IgD-negative memory B cell (primary cell): ENCODE results near the gene VSIG8. TPM values are rescaled to one million over a fixed set of nuclear protein-coding genes. Genes with fewer than 3 reads are reported as not detected.
A peak's percentile ranks its signal among the peaks of the same experiment; 100 is the strongest.

Source experiments
- H3K27ac Mint-ChIP-seq, 3 donors: one replicate each; pipeline ENCODE4 v1.8.0; 2020 to 2022; ENCODE audit warnings: mild to moderate bottlenecking in 3 of 3, mixed read lengths in 3 of 3, moderate library complexity in 1 of 3
- H3K27me3 Mint-ChIP-seq: one replicate; pipeline ENCODE4 v1.8.0; 2021; ENCODE audit warnings: mixed read lengths
- H3K36me3 Mint-ChIP-seq: one replicate; pipeline ENCODE4 v1.8.0; 2020; ENCODE audit warnings: mild to moderate bottlenecking, mixed read lengths
- H3K4me1 Mint-ChIP-seq, 3 donors: one replicate each; pipeline ENCODE4 v1.8.0; 2020 to 2022; ENCODE audit warnings: mixed read lengths in 3 of 3, mild to moderate bottlenecking in 1 of 3
- H3K4me3 Mint-ChIP-seq, 4 donors: one replicate each; pipeline ENCODE4 v1.8.0; 2020 to 2022; ENCODE audit warnings: mild to moderate bottlenecking in 4 of 4, mixed read lengths in 4 of 4, moderate library complexity in 3 of 4
- H3K9me3 Mint-ChIP-seq, 3 donors: one replicate each; pipeline ENCODE4 v1.8.0; 2020 to 2021; ENCODE audit warnings: mixed read lengths in 3 of 3, mild to moderate bottlenecking in 1 of 3
- polyA plus RNA-seq: library from polyadenylated mRNA; unstranded; fragments of 300-500 nt; fragmentation: Illumina TruSeq; gene quantifications from one replicate; pipeline ENCODE4 v1.2.3, GENCODE V29; 2021

VSIG8 gene
- polyA plus RNA-seq, 1 donor from 2014 or later: not detected

- Mint-ChIP-seq H3K27me3 (peaks cover 5% of the 10 kb centered on the region), H3K4me3 (no peak overlapping the region), H3K4me1 (no peaks in the 10 kb centered on the region), H3K9me3 (no peaks in the 10 kb centered on the region), H3K36me3 (no peaks in the 10 kb centered on the region), H3K27ac (no peak overlapping the region)
Measured at GRCh38 chr1:159872891-159873290, 10.4 kb upstream of the VSIG8 start.

GRCh38 chr1:159870704-159871103 is 8.2 kb upstream of the VSIG8 start:
- Mint-ChIP-seq H3K4me1 (no peaks in the 10 kb centered on the region), H3K9me3 (no peaks in the 10 kb centered on the region), H3K4me3 (no peak overlapping the region), H3K27ac (no peak overlapping the region), H3K36me3 (no peaks in the 10 kb centered on the region), H3K27me3 (peaks cover 5% of the 10 kb centered on the region)

GRCh38 chr1:159869607-159870006 is 7.2 kb upstream of the VSIG8 start:
- peaks cover 1% of the 10 kb centered on the region for H3K36me3 Mint-ChIP-seq
- H3K4me3 Mint-ChIP-seq: no peak overlapping the region
- H3K4me1 Mint-ChIP-seq: no peaks in the 10 kb centered on the region
- H3K27me3 Mint-ChIP-seq: peaks cover 5% of the 10 kb centered on the region
- H3K9me3 Mint-ChIP-seq: no peaks in the 10 kb centered on the region
- H3K27ac Mint-ChIP-seq: peak overlapping the region in 1 of 3 donors; percentile 3

- peaks cover 1% of the 10 kb centered on the region for H3K36me3 Mint-ChIP-seq
- H3K27me3 Mint-ChIP-seq: peaks cover 5% of the 10 kb centered on the region
- H3K4me1 Mint-ChIP-seq: no peaks in the 10 kb centered on the region
- H3K9me3 Mint-ChIP-seq: no peaks in the 10 kb centered on the region
- H3K4me3 Mint-ChIP-seq: no peak overlapping the region
- H3K27ac Mint-ChIP-seq: no peak overlapping the region
Measured at GRCh38 chr1:159869173-159869572, 6.7 kb upstream of the VSIG8 start.

GRCh38 chr1:159868766-159869165 is 6.3 kb upstream of the VSIG8 start:
- Mint-ChIP-seq H3K4me1 (no peaks in the 10 kb centered on the region), H3K27me3 (peaks cover 5% of the 10 kb centered on the region), H3K4me3 (no peak overlapping the region), H3K9me3 (no peaks in the 10 kb centered on the region), H3K27ac (no peak overlapping the region), H3K36me3 (peaks cover 1% of the 10 kb centered on the region)

GRCh38 chr1:159867664-159868026 is 5.2 kb upstream of the VSIG8 start:
- Mint-ChIP-seq H3K9me3 (no peaks in the 10 kb centered on the region), H3K27me3 (peaks cover 3% of the 10 kb centered on the region), H3K4me3 (no peak overlapping the region), H3K27ac (no peak overlapping the region), H3K36me3 (peaks cover 1% of the 10 kb centered on the region), H3K4me1 (no peaks in the 10 kb centered on the region)

GRCh38 chr1:159866905-159867663 is 4.6 kb upstream of the VSIG8 start:
- no peaks in the 10 kb centered on the region for H3K9me3 Mint-ChIP-seq
- peaks cover 3% of the 10 kb centered on the region for H3K27me3 Mint-ChIP-seq
- no peak overlapping the region for H3K27ac Mint-ChIP-seq
- no peak overlapping the region for H3K4me3 Mint-ChIP-seq
- H3K36me3 Mint-ChIP-seq: peaks cover 1% of the 10 kb centered on the region
- no peaks in the 10 kb centered on the region for H3K4me1 Mint-ChIP-seq

GRCh38 chr1:159866066-159866465 is 3.6 kb upstream of the VSIG8 start:
- no peaks in the 10 kb centered on the region for H3K9me3 Mint-ChIP-seq
- peaks cover 3% of the 10 kb centered on the region for H3K27me3 Mint-ChIP-seq
- no peaks in the 10 kb centered on the region for H3K4me1 Mint-ChIP-seq
- H3K36me3 Mint-ChIP-seq: peaks cover 1% of the 10 kb centered on the region
- peak overlapping the region in 1 of 4 donors; percentile 30 for H3K4me3 Mint-ChIP-seq
- no peak overlapping the region for H3K27ac Mint-ChIP-seq

GRCh38 chr1:159864262-159864661 is 1.8 kb upstream of the VSIG8 start:
- peaks cover 1% of the 10 kb centered on the region for H3K36me3 Mint-ChIP-seq
- H3K27me3 Mint-ChIP-seq: peaks cover 2% of the 10 kb centered on the region
- no peak overlapping the region for H3K27ac Mint-ChIP-seq
- H3K4me1 Mint-ChIP-seq: no peaks in the 10 kb centered on the region
- no peak overlapping the region for H3K4me3 Mint-ChIP-seq
- H3K9me3 Mint-ChIP-seq: no peaks in the 10 kb centered on the region

GRCh38 chr1:159862031-159862430 is 426 bp downstream of the VSIG8 start:
- H3K4me1 Mint-ChIP-seq: no peaks in the 10 kb centered on the region
- H3K4me3 Mint-ChIP-seq: no peak overlapping the region
- H3K27me3 Mint-ChIP-seq: no peaks in the 10 kb centered on the region
- H3K27ac Mint-ChIP-seq: no peak overlapping the region
- peaks cover 1% of the 10 kb centered on the region for H3K36me3 Mint-ChIP-seq
- no peaks in the 10 kb centered on the region for H3K9me3 Mint-ChIP-seq

GRCh38 chr1:159861218-159861617 is 1.2 kb downstream of the VSIG8 start:
- H3K27ac Mint-ChIP-seq: no peak overlapping the region

GRCh38 chr1:159860456-159860855 is 2.0 kb downstream of the VSIG8 start:
- Mint-ChIP-seq H3K36me3 (peaks cover under 1% of the 10 kb centered on the region), H3K4me1 (no peaks in the 10 kb centered on the region), H3K4me3 (no peak overlapping the region), H3K27ac (no peak overlapping the region), H3K27me3 (no peaks in the 10 kb centered on the region), H3K9me3 (no peaks in the 10 kb centered on the region)

More at GRCh38 chr1:159861218-159861617, 1.2 kb downstream of the VSIG8 start:
- Mint-ChIP-seq H3K9me3 (no peaks in the 10 kb centered on the region), H3K4me3 (no peak overlapping the region), H3K36me3 (peaks cover 1% of the 10 kb centered on the region), H3K27me3 (no peaks in the 10 kb centered on the region), H3K4me1 (no peaks in the 10 kb centered on the region)

- peaks cover 0 to 4% (median 0%) of the 10 kb centered on the region in 3 donors for H3K4me1 Mint-ChIP-seq
- H3K36me3 Mint-ChIP-seq: no peaks in the 10 kb centered on the region
- no peak overlapping the region for H3K27ac Mint-ChIP-seq
- H3K27me3 Mint-ChIP-seq: peaks cover 2% of the 10 kb centered on the region
- no peaks in the 10 kb centered on the region for H3K9me3 Mint-ChIP-seq
- H3K4me3 Mint-ChIP-seq: no peak overlapping the region
Measured at GRCh38 chr1:159859767-159860322, 2.6 kb downstream of the VSIG8 start.

GRCh38 chr1:159857889-159858288 is 4.6 kb downstream of the VSIG8 start:
- H3K27me3 Mint-ChIP-seq: peaks cover 2% of the 10 kb centered on the region
- H3K9me3 Mint-ChIP-seq: no peaks in the 10 kb centered on the region
- peaks cover 0 to 9% (median 6%) of the 10 kb centered on the region in 3 donors for H3K4me1 Mint-ChIP-seq
- H3K36me3 Mint-ChIP-seq: no peaks in the 10 kb centered on the region
- no peak overlapping the region for H3K4me3 Mint-ChIP-seq
- no peak overlapping the region for H3K27ac Mint-ChIP-seq

- Mint-ChIP-seq H3K27ac (no peak overlapping the region), H3K4me1 (peaks cover 0 to 9% (median 6%) of the 10 kb centered on the region in 3 donors)
Measured at GRCh38 chr1:159856576-159856975, 5.9 kb downstream of the VSIG8 start.

GRCh38 chr1:159855709-159856108 is 6.7 kb downstream of the VSIG8 start:
- H3K36me3 Mint-ChIP-seq: no peaks in the 10 kb centered on the region
- H3K27me3 Mint-ChIP-seq: peaks cover 2% of the 10 kb centered on the region
- H3K9me3 Mint-ChIP-seq: no peaks in the 10 kb centered on the region
- no peak overlapping the region for H3K27ac Mint-ChIP-seq
- peaks cover 0 to 9% (median 6%) of the 10 kb centered on the region in 3 donors for H3K4me1 Mint-ChIP-seq
- peak overlapping the region in 1 of 4 donors; percentile 88 for H3K4me3 Mint-ChIP-seq

More at GRCh38 chr1:159856576-159856975, 5.9 kb downstream of the VSIG8 start:
- Mint-ChIP-seq H3K9me3 (no peaks in the 10 kb centered on the region), H3K27me3 (peaks cover 2% of the 10 kb centered on the region), H3K4me3 (peak overlapping the region in 1 of 4 donors; percentile 65), H3K36me3 (no peaks in the 10 kb centered on the region)
